Small intestine (tissue), 7 donors: ENCODE data around the gene CPSF3. TPM values are rescaled to one million over a fixed set of nuclear protein-coding genes. Genes with fewer than 3 reads are reported as not detected.

Experiments
- DNase-seq, 2 donors: peaks; one replicate each; pipeline versions ENCODE4 v3.0.0 to v3.0.0-alpha.2; 2013
- FAIRE-seq: peaks from 2 replicates; lab custom pipeline; 2012; peaks lifted over from hg19 to GRCh38; lab: Jason Lieb, UNC
- H3K27ac ChIP-seq, 3 donors: one replicate each; pipeline ENCODE4 v1.5.1; 2013; ENCODE audit warnings: low read length in 2 of 3, mild to moderate bottlenecking in 2 of 3, control low read depth in 1 of 3, inconsistent platforms in 1 of 3, low read depth in 1 of 3, moderate library complexity in 1 of 3
- H3K27me3 ChIP-seq, 3 donors: one replicate each; pipeline ENCODE4 v1.6.1; 2013; ENCODE audit warnings: low read length in 3 of 3, inconsistent platforms in 1 of 3; ENCODE audit not compliant: control insufficient read depth in 3 of 3, insufficient read depth in 3 of 3
- H3K36me3 ChIP-seq, 3 donors: one replicate each; pipeline ENCODE4 v1.6.1; 2013; ENCODE audit warnings: low read length in 3 of 3, inconsistent platforms in 1 of 3, low read depth in 1 of 3, mild to moderate bottlenecking in 1 of 3, moderate library complexity in 1 of 3; ENCODE audit not compliant: control insufficient read depth in 3 of 3, insufficient read depth in 2 of 3
- H3K4me1 ChIP-seq, 3 donors: one replicate each; pipeline ENCODE4 v1.6.1; 2013; ENCODE audit warnings: low read length in 2 of 3, inconsistent platforms in 1 of 3, low read depth in 1 of 3, mild to moderate bottlenecking in 1 of 3, moderate library complexity in 1 of 3; ENCODE audit not compliant: control insufficient read depth in 3 of 3, insufficient read depth in 2 of 3
- H3K4me3 ChIP-seq, 3 donors: one replicate each; pipeline ENCODE4 v1.5.1; 2013; ENCODE audit warnings: low read length in 3 of 3, control low read depth in 1 of 3, inconsistent platforms in 1 of 3, low read depth in 1 of 3, mild to moderate bottlenecking in 1 of 3, moderate library complexity in 1 of 3
- H3K9me3 ChIP-seq, 2 donors: one replicate each; pipeline ENCODE4 v1.6.1; 2013; ENCODE audit warnings: low read depth in 1 of 2, low read length in 1 of 2; ENCODE audit not compliant: control insufficient read depth in 2 of 2, insufficient read depth in 1 of 2
- WGBS, 3 donors: extraction: QIAGEN DNeasy Blood & Tissue Kit; methylation state at CpG; one replicate each; pipeline ENCODE4 v1.1.7; 2013; 5-methylcytosine and 5-hydroxymethylcytosine counted together
- polyA plus RNA-seq, 4 donors: library from polyadenylated mRNA; stranded (reverse) in 3 of 4; unstranded in 1 of 4; fragments of 200-250 nt in 3 of 4; fragments of 120-200 nt in 1 of 4; gene quantifications; one replicate each; pipeline versions ENCODE4 v1.2.1 to v1.2.3, GENCODE V29; 2013
- donor health status: healthy with polysubstance abuse.
- donor health status: control.
- donor health status: control.
- donor health status: Bipolar disorder and iron deficiency.
- donor health status: healthy.

Gene CPSF3
- polyA plus RNA-seq, 4 donors = 11.1 to 34.8 (median 18.4) TPM

- Histone ChIP-seq H3K27me3 (no peaks in the 10 kb centered on the region), H3K9me3 (no peaks in the 10 kb centered on the region), H3K36me3 (peaks cover 0 to 17% (median 0%) of the 10 kb centered on the region in 3 donors), H3K4me3 (no peak overlapping the region), H3K27ac (no peak overlapping the region), H3K4me1 (peaks cover under 1 to 11% (median 8%) of the 10 kb centered on the region in 3 donors)
- no peak for FAIRE-seq
- WGBS, 3 donors = 87 to 92% (median 88%) methylated on average over 3 of the region's 3 CpGs
- DNase-seq = no peak
These were observed 3.9 kb upstream of the CPSF3 start for GRCh38 chr2:9419541-9419940.

- FAIRE-seq (no peak), DNase-seq (no peak)
- Histone ChIP-seq H3K27me3 (no peaks in the 10 kb centered on the region), H3K9me3 (no peaks in the 10 kb centered on the region), H3K4me3 (no peak overlapping the region), H3K27ac (no peak overlapping the region), H3K4me1 (peaks cover 4 to 20% (median 12%) of the 10 kb centered on the region in 3 donors), H3K36me3 (peaks cover 0 to 13% (median 0%) of the 10 kb centered on the region in 3 donors)
- WGBS, 3 donors = 86 to 93% (median 92%) methylated on average over 10 of the region's 10 CpGs
These were observed 3.0 kb upstream of the CPSF3 start for GRCh38 chr2:9420495-9420894.

GRCh38 chr2:9422321-9423099 is 944 bp upstream of the CPSF3 start:
- Histone ChIP-seq H3K27me3 (no peaks in the 10 kb centered on the region), H3K36me3 (peaks cover 0 to 3% (median 0%) of the 10 kb centered on the region in 3 donors), H3K4me3 (peak overlapping the region; percentile 87 to 98 (median 88)), H3K4me1 (peaks cover 4 to 20% (median 12%) of the 10 kb centered on the region in 3 donors), H3K9me3 (no peaks in the 10 kb centered on the region), H3K27ac (peak overlapping the region; percentile 87 to 96 (median 91))
- FAIRE-seq (no peak), DNase-seq (peak; percentile 58 to 65)
- 3 to 7% (median 4%) methylated on average over 42 of the region's 42 CpGs for WGBS, 3 donors

- H3K4me1 ChIP-seq = peaks cover 4 to 20% (median 12%) of the 10 kb centered on the region in 3 donors
- no peak for DNase-seq
- FAIRE-seq = no peak
- H3K36me3 ChIP-seq = peaks cover 0 to 3% (median under 1%) of the 10 kb centered on the region in 3 donors
- WGBS, 3 donors = 0 to 1% (median 0%) methylated on average over 21 of the region's 21 CpGs
- H3K27me3 ChIP-seq = no peaks in the 10 kb centered on the region
- H3K9me3 ChIP-seq = no peaks in the 10 kb centered on the region
- peak overlapping the region; percentile 87 to 98 (median 88) for H3K4me3 ChIP-seq
- H3K27ac ChIP-seq = peak overlapping the region; percentile 87 to 96 (median 91)
These were observed 443 bp downstream of the CPSF3 start for GRCh38 chr2:9423922-9424272.

- H3K27ac ChIP-seq = peak overlapping the region in 2 of 3 donors; percentile 91 to 96
These were observed 1.2 kb downstream of the CPSF3 start for GRCh38 chr2:9424447-9425164.

GRCh38 chr2:9428965-9429577 is 5.6 kb downstream of the CPSF3 start:
- 77 to 88% (median 83%) methylated on average over 5 of the region's 5 CpGs for WGBS, 3 donors
- Histone ChIP-seq H3K4me3 (no peak overlapping the region), H3K27me3 (no peaks in the 10 kb centered on the region), H3K27ac (no peak overlapping the region), H3K9me3 (no peaks in the 10 kb centered on the region), H3K4me1 (peaks cover 4 to 13% (median 8%) of the 10 kb centered on the region in 3 donors), H3K36me3 (peaks cover 12 to 22% (median 16%) of the 10 kb centered on the region in 3 donors)
- FAIRE-seq (no peak), DNase-seq (no peak)

More at GRCh38 chr2:9424447-9425164, 1.2 kb downstream of the CPSF3 start:
- H3K4me1 ChIP-seq = peaks cover 4 to 20% (median 12%) of the 10 kb centered on the region in 3 donors
- H3K4me3 ChIP-seq = peak overlapping the region; percentile 87 to 98 (median 88)
- no peaks in the 10 kb centered on the region for H3K27me3 ChIP-seq
- 19 to 54% (median 36%) methylated on average over 11 of the region's 11 CpGs for WGBS, 3 donors
- no peaks in the 10 kb centered on the region for H3K9me3 ChIP-seq
- FAIRE-seq (no peak), DNase-seq (peak; percentile 33 to 35)
- H3K36me3 ChIP-seq = peaks cover 0 to 4% (median 4%) of the 10 kb centered on the region in 3 donors

GRCh38 chr2:9430316-9431293 is 7.2 kb downstream of the CPSF3 start:
- no peaks in the 10 kb centered on the region for H3K9me3 ChIP-seq
- no peak for DNase-seq
- H3K27me3 ChIP-seq = no peaks in the 10 kb centered on the region
- no peak overlapping the region for H3K4me3 ChIP-seq
- peak overlapping the region in 1 of 3 donors; percentile 20 for H3K27ac ChIP-seq
- no peak for FAIRE-seq
- peaks cover 16 to 29% (median 18%) of the 10 kb centered on the region in 3 donors for H3K36me3 ChIP-seq
- no peaks in the 10 kb centered on the region for H3K4me1 ChIP-seq
- WGBS, 3 donors = 49 to 63% (median 54%) methylated on average over 2 of the region's 2 CpGs
